GM03348 (cell line): ENCODE measurements around the gene GJE1.
"Not testable (repeated sequence)": the region's sequence is repeated elsewhere in the genome, so short reads cannot be mapped to it uniquely, and the experiment has no call there.

Experiments used
- DNase-seq: peaks from one replicate; pipeline ENCODE4 v3.0.0; 2012; ENCODE audit warnings: low spot score

GJE1 gene

GRCh38 chr6:142132625-142133024 is at the start of gene GJE1:
TSS of gene GJE1 (plus strand) at chr6:142132925. CDS start at chr6:142133159, 234 bp downstream.
- no peak for DNase-seq

GRCh38 chr6:142087950-142088857 is 44.5 kb upstream of the GJE1 start:
- DNase-seq = no peak

- DNase-seq = peak; percentile 57
These were observed 43.9 kb upstream of the GJE1 start for GRCh38 chr6:142088858-142089216.

- not testable (repeated sequence) for DNase-seq
These were observed 27.9 kb upstream of the GJE1 start for GRCh38 chr6:142104820-142105219.

GRCh38 chr6:142110820-142111219 is 21.9 kb upstream of the GJE1 start:
- DNase-seq = not testable (repeated sequence)

GRCh38 chr6:142112451-142113061 is 20.2 kb upstream of the GJE1 start:
- DNase-seq = peak; percentile 68

GRCh38 chr6:142117366-142117765 is 15.4 kb upstream of the GJE1 start:
- no peak for DNase-seq

GRCh38 chr6:142118328-142118727 is 14.4 kb upstream of the GJE1 start:
- no peak for DNase-seq

- DNase-seq = no peak
These were observed 13.8 kb upstream of the GJE1 start for GRCh38 chr6:142118925-142119324.

GRCh38 chr6:142121342-142121741 is 11.4 kb upstream of the GJE1 start:
- DNase-seq = no peak

GRCh38 chr6:142130814-142131213 is 1.9 kb upstream of the GJE1 start:
- no peak for DNase-seq

GRCh38 chr6:142138876-142139275 is 6.2 kb downstream of the GJE1 start:
- DNase-seq = no peak

GRCh38 chr6:142141531-142141930 is 8.8 kb downstream of the GJE1 start:
- not testable (repeated sequence) for DNase-seq

GRCh38 chr6:142146828-142147662 is 14.3 kb downstream of the GJE1 start, which contains the start of the genes NMBR and VTA1:
TSS of gene NMBR (minus strand) at chr6:142147122. CDS start at chr6:142088658, 58,464 bp downstream.
TSS of gene VTA1 (plus strand) at chr6:142147263. CDS start at chr6:142147288, 25 bp downstream.
- DNase-seq = peak; percentile 94

- peak; percentile 73 for DNase-seq
These were observed 20.0 kb downstream of the GJE1 start for GRCh38 chr6:142152746-142153145.

- DNase-seq = no peak
These were observed 20.5 kb downstream of the GJE1 start for GRCh38 chr6:142153196-142153595.

- no peak for DNase-seq
These were observed 21.6 kb downstream of the GJE1 start for GRCh38 chr6:142154336-142154735.

GRCh38 chr6:142155091-142155490 is 22.4 kb downstream of the GJE1 start:
- DNase-seq = no peak

GRCh38 chr6:142155895-142156757 is 23.4 kb downstream of the GJE1 start:
- peak; percentile 34 for DNase-seq

- DNase-seq = not testable (repeated sequence)
These were observed 24.0 kb downstream of the GJE1 start for GRCh38 chr6:142156758-142157068.

- no peak for DNase-seq
These were observed 30.1 kb downstream of the GJE1 start for GRCh38 chr6:142162780-142163179.
